Fibroblast of villous mesenchyme (primary cell): ENCODE results near the gene RC3H2. TPM values are rescaled to one million over a fixed set of nuclear protein-coding genes. Genes with fewer than 3 reads are reported as not detected.

ENCODE experiments used
- DNase-seq: peaks from one replicate; pipeline ENCODE4 v3.0.0-alpha.2; 2010; ENCODE audit warnings: low read depth
- H3K4me3 ChIP-seq: 2 replicates; pipeline ENCODE4 v1.5.1; 2011; ENCODE audit warnings: low read depth, mild to moderate bottlenecking, low read length
- total RNA-seq: library from RNA; depleted of rRNA; stranded (reverse); fragments of >200 nt; gene quantifications from 2 replicates; pipeline ENCODE4 v1.2.3, GENCODE V29; 2012
- TF ChIP-seq, protein P1 (sequence below): IDR thresholded peaks from 2 replicates; pipeline ENCODE4 v1.5.1; 2012; ENCODE audit warnings: low read depth, mild to moderate bottlenecking, low read length; ENCODE audit not compliant: insufficient read depth

Gene RC3H2, protein sequence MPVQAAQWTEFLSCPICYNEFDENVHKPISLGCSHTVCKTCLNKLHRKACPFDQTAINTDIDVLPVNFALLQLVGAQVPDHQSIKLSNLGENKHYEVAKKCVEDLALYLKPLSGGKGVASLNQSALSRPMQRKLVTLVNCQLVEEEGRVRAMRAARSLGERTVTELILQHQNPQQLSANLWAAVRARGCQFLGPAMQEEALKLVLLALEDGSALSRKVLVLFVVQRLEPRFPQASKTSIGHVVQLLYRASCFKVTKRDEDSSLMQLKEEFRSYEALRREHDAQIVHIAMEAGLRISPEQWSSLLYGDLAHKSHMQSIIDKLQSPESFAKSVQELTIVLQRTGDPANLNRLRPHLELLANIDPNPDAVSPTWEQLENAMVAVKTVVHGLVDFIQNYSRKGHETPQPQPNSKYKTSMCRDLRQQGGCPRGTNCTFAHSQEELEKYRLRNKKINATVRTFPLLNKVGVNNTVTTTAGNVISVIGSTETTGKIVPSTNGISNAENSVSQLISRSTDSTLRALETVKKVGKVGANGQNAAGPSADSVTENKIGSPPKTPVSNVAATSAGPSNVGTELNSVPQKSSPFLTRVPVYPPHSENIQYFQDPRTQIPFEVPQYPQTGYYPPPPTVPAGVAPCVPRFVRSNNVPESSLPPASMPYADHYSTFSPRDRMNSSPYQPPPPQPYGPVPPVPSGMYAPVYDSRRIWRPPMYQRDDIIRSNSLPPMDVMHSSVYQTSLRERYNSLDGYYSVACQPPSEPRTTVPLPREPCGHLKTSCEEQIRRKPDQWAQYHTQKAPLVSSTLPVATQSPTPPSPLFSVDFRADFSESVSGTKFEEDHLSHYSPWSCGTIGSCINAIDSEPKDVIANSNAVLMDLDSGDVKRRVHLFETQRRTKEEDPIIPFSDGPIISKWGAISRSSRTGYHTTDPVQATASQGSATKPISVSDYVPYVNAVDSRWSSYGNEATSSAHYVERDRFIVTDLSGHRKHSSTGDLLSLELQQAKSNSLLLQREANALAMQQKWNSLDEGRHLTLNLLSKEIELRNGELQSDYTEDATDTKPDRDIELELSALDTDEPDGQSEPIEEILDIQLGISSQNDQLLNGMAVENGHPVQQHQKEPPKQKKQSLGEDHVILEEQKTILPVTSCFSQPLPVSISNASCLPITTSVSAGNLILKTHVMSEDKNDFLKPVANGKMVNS
- 52.8 and 67.8 TPM in 2 replicates for total RNA-seq

DNA sequence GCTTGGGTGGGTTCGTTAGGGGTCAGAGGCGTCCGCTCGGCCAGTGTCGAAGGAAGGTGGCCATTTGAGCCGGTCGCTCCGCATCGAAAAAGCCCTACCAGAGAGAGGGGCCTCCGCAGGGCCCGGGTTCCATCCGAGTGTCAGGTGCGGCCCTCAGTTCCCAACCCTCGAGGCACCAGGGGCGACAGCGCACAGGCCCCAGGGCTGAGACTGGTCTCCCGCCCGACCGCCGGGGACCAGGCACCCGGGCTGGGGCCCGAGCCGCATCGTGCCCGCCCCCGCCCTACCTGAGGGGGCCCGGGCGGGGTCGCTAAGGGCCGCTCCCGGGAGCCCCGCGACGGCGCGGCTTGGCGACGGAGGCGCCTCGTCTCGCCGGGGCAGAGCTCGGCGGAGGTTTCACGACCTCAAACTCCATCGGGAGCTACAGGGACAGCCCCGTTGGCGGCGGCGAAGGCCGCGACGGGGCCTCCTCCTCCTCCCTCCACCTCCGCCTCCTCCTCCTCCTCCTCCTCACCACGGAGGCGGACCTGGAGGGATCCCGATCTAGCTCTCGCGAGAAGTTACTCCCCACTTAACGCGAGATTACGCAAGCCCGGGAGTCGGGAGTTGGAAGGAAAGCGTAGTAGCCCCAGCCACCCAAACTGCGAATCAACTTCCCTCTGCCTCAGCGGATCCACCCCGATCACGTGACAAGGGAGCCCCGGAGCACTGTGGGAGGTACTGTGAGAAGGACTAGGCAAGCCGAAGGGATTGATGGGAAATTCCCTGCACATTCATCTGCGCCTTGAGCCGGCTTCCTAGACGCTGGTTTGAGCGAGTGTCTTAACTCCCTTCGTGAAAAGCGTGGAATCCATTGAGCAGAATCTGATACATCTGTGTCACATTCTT, at the start of gene RC3H2:
Gene RC3H2 (minus strand): TSS at position 537 of the 888 bp plus-strand sequence. CDS start 7,850 bp downstream, outside the sequence.
- H3K4me3 ChIP-seq: peak within 1 kb of the TSS; percentile 91
- peak; percentile 100 for DNase-seq
- TF ChIP-seq, protein P1, sequence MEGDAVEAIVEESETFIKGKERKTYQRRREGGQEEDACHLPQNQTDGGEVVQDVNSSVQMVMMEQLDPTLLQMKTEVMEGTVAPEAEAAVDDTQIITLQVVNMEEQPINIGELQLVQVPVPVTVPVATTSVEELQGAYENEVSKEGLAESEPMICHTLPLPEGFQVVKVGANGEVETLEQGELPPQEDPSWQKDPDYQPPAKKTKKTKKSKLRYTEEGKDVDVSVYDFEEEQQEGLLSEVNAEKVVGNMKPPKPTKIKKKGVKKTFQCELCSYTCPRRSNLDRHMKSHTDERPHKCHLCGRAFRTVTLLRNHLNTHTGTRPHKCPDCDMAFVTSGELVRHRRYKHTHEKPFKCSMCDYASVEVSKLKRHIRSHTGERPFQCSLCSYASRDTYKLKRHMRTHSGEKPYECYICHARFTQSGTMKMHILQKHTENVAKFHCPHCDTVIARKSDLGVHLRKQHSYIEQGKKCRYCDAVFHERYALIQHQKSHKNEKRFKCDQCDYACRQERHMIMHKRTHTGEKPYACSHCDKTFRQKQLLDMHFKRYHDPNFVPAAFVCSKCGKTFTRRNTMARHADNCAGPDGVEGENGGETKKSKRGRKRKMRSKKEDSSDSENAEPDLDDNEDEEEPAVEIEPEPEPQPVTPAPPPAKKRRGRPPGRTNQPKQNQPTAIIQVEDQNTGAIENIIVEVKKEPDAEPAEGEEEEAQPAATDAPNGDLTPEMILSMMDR: no peak

DNA sequence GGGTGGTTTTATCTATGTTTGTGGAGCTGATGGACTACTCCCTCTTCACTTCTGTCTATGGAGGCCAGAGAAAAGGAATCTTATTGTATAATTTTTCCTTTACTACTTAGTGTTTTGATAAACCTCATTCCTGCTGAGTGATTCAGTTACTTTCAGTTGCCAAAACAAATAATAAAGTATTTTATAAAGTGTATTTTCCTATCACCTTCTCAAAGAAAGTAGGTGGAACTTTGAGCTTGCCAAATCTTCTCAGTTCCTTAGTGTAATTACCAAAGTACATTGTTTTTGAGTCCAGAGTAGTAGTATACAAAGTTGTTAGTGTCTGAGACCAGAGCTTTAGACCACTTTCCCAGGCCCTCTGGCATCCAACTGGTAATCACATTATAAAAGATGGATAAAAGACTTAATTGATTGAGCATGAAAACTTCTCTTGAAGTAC, 49.1 kb upstream of the RC3H2 start:
- TF ChIP-seq, protein P1: no peak
- H3K4me3 ChIP-seq: no peak overlapping the region
- DNase-seq: peak; percentile 48

DNA sequence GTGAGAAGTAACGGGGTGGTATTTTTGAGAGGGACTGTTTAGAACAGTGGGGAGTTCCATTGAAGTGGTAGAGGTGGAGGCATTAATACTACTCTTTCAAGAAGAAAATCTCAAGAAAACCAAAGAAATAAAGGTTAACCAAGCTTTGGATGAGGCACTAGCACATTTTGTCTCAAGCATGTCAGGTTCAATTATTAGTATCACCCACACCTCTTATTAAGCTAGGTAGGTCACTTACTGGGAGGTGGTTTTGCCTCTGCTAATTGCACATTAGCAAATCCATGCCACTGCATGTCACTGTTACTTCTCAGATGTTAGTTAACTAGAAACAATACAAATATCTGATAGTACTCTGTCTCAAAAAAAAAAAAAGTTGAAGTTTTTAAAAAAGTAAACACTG, 45.9 kb upstream of the RC3H2 start:
- DNase-seq: no peak
- TF ChIP-seq, protein P1: no peak
- no peak overlapping the region for H3K4me3 ChIP-seq

DNA sequence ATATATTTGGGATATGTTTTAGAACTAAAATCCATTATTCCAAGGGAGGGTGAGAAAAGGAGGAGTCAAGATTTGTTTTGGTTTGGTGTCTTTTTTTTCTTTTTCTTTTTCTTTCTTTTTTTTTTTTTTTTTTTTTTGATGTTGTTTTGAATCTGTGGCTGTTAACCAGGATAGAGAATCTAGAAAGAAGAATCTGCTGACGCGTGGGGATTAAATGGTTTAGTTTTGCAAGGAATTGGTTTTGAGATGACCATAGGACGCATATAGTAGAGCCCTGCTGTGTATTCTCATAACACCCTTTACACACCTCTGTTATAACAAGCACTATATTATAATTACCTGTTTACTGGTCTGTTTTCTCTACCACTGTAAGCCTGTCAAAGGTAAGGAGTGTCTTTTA, 45.1 kb upstream of the RC3H2 start:
- H3K4me3 ChIP-seq: no peak overlapping the region
- TF ChIP-seq, protein P1: no peak

DNA sequence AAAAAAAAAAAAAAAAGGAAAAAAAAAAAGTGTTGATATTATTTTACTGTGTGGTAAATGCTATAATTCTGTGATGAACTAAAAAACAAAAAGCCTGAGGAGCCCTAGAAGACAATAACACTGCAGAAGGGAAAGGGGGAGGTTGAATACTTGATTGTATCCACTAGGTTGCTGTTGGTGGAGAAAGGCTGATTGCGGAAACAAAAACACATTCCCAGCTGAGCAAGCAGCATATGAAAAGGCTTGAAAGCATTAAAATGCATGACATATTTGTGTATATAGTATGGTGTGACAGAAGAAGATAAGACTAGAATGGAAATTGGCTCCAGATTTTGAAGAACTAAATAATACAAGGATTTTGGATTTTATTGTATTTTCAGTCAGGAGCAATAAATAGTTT, 44.5 kb upstream of the RC3H2 start:
- TF ChIP-seq, protein P1: no peak
- DNase-seq: no peak
- no peak overlapping the region for H3K4me3 ChIP-seq

More for the DNA sequence above, 45.1 kb upstream of the RC3H2 start:
- DNase-seq: no peak
